Measurements from ENCODE around the gene CPHXL2. TPM values are rescaled to one million over a fixed set of nuclear protein-coding genes. Genes with fewer than 3 reads are reported as not detected.

The CPHXL2 gene
- total RNA-seq, 1 donor from 2014 or later: not detected

DNA sequence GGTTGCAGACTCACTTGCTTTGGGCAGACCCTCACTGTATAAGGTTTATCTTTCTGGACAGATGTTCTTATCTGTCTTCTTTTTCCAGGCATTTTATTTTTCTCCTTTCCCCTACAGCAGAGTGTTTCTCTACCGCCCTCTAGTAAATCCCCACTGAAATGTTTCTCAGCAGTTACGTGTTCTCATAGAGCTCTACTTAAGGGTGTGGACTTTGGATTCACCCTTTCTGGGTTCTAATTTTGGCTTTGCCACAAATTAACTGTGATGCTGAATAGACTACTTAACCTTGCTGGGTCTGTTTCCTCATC, 55.7 kb downstream of the CPHXL2 start:
- intact Hi-C loops (cut with DNase I): loop anchor here (5.0 to 10.0 kb wide), 2 partner anchors 54 to 156 kb away; partner anchors contain the start of genes GABARAPL2 and TMEM170A
- TF ChIP-seq POLR2A (IDR thresholded peaks at IDR 0.05) (no peak), POLR2AphosphoS5 (IDR thresholded peaks at IDR 0.05; ENCODE audit: insufficient read depth in 1 of 2, low read depth in 1 of 2) (no peak)
- TF ChIP-seq, protein P1, sequence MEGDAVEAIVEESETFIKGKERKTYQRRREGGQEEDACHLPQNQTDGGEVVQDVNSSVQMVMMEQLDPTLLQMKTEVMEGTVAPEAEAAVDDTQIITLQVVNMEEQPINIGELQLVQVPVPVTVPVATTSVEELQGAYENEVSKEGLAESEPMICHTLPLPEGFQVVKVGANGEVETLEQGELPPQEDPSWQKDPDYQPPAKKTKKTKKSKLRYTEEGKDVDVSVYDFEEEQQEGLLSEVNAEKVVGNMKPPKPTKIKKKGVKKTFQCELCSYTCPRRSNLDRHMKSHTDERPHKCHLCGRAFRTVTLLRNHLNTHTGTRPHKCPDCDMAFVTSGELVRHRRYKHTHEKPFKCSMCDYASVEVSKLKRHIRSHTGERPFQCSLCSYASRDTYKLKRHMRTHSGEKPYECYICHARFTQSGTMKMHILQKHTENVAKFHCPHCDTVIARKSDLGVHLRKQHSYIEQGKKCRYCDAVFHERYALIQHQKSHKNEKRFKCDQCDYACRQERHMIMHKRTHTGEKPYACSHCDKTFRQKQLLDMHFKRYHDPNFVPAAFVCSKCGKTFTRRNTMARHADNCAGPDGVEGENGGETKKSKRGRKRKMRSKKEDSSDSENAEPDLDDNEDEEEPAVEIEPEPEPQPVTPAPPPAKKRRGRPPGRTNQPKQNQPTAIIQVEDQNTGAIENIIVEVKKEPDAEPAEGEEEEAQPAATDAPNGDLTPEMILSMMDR (IDR thresholded peaks at IDR 0.05): no peak
- no peaks in the 10 kb centered on the region for H3K9me3 ChIP-seq
- no peaks in the 10 kb centered on the region for H3K27me3 ChIP-seq
- H3K4me3 ChIP-seq: no peak overlapping the region
- peaks cover 0 to 36% of the 10 kb centered on the region in 2 donors for H3K36me3 ChIP-seq
- H3K27ac ChIP-seq: no peak overlapping the region
- DNase-seq (ENCODE audit: extremely low spot score in 2 of 2): no peak
- peaks cover 22% of the 10 kb centered on the region for H3K4me1 ChIP-seq

DNA sequence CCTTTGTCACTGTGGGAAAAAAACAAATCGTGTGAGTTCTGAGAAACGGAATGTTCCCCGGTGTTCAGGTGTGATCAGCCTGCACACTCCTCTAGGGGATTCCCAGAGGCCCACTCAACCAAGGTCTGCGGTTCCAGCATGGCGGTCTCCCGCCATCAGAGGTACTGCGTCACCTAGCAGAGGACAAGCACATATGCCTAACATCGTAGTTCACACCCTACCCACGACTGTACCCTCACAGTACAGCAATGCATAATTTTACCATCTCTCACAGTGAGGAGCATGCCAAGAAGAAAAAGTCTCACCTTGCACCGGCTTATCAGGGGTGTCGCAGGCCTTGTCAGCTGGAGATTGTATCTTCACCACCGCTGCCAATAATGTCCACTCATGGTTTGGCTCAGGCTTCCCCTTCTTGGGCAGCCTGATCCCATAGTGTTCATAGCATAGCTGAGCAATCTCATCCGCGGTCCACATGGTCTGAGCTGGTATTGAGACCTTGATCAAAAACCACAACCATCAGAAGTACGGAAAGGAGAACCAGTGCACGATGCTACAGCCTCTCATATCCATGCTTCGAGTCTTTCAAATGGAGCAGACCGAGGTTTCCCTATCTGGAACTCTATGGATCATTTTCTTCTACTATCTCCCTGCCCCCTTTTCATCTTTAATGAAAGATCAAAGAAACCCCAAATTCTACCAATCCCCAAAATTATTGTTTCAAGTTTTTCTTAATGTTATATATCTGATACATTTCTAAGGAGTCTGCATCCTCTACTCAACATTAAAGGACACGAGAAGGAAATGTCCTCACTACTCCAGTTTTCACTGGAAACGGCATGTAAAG, 56.3 kb downstream of the CPHXL2 start:
- H3K36me3 ChIP-seq: peaks cover 0 to 36% of the 10 kb centered on the region in 2 donors
- no peaks in the 10 kb centered on the region for H3K27me3 ChIP-seq
- H3K4me1 ChIP-seq: peaks cover 22% of the 10 kb centered on the region
- intact Hi-C loops (cut with DNase I): loop anchor here (5.0 to 10.0 kb wide), 2 partner anchors 53 to 156 kb away; partner anchors contain the start of genes GABARAPL2 and TMEM170A
- no peaks in the 10 kb centered on the region for H3K9me3 ChIP-seq
- TF ChIP-seq, protein P1 (IDR thresholded peaks at IDR 0.05): no peak
- TF ChIP-seq POLR2AphosphoS5 (IDR thresholded peaks at IDR 0.05; ENCODE audit: insufficient read depth in 1 of 2, low read depth in 1 of 2): no peak
- no peak for TF ChIP-seq POLR2A (IDR thresholded peaks at IDR 0.05)
- no peak overlapping the region for H3K27ac ChIP-seq
- no peak for DNase-seq (ENCODE audit: extremely low spot score in 2 of 2)
- no peak overlapping the region for H3K4me3 ChIP-seq

DNA sequence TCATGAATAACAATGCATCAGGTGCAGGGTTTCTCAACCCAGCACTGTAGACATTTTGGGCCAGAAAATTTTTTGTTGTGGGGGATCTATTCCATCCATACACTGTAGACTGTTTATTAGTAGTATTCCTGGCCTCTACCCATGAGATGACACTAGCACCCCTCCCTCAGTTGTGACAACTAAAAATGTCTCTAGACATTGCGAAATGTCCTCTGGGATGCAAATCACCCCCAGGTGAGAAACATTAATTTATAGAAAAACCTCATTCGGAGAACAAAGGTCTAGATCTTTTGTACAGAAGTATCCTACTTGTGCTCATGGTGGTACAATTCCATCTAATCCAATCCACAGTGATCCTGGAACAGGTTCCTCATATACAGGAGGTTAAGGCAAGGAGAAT, 58.0 kb downstream of the CPHXL2 start:
- H3K9me3 ChIP-seq: no peaks in the 10 kb centered on the region
- TF ChIP-seq POLR2AphosphoS5 (IDR thresholded peaks at IDR 0.05; ENCODE audit: insufficient read depth in 1 of 2, low read depth in 1 of 2) (no peak), POLR2A (IDR thresholded peaks at IDR 0.05) (no peak)
- TF ChIP-seq, protein P1 (IDR thresholded peaks at IDR 0.05): no peak
- no peaks in the 10 kb centered on the region for H3K27me3 ChIP-seq
- intact Hi-C loops (cut with DNase I): no loop called here
- no peak overlapping the region for H3K4me3 ChIP-seq
- no peak overlapping the region for H3K27ac ChIP-seq
- peaks cover 22% of the 10 kb centered on the region for H3K4me1 ChIP-seq
- H3K36me3 ChIP-seq: peaks cover 0 to 42% of the 10 kb centered on the region in 2 donors
- no peak for DNase-seq (ENCODE audit: extremely low spot score in 2 of 2)

DNA sequence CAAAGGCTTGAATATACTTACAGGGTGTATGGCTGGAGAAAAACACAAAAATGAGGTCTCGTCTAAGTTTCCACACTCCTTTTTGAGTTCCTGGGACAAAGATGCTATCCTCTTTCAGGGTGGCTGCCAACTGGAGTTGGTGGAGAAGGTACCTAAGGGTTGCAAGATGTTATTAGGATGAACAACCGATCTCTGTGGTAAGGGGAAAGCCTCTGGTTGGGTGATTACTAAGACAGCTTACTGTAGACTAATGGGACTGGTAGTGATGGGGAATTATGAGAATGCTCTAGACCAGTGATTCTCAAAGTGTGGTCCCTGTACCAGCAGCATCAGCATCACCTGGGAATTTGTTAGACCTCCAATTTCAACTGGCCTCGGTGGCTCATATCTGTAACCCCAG, 59.7 kb downstream of the CPHXL2 start:
- no peak for TF ChIP-seq POLR2A (IDR thresholded peaks at IDR 0.05)
- no peak for TF ChIP-seq POLR2AphosphoS5 (IDR thresholded peaks at IDR 0.05; ENCODE audit: insufficient read depth in 1 of 2, low read depth in 1 of 2)
- TF ChIP-seq, protein P1 (IDR thresholded peaks at IDR 0.05): no peak
- Histone ChIP-seq H3K36me3 (peaks cover 0 to 54% of the 10 kb centered on the region in 2 donors), H3K4me1 (peaks cover 18% of the 10 kb centered on the region), H3K27me3 (no peaks in the 10 kb centered on the region), H3K9me3 (no peaks in the 10 kb centered on the region), H3K27ac (no peak overlapping the region), H3K4me3 (no peak overlapping the region)
- intact Hi-C loops (cut with DNase I): no loop called here
- no peak for DNase-seq (ENCODE audit: extremely low spot score in 2 of 2)

DNA sequence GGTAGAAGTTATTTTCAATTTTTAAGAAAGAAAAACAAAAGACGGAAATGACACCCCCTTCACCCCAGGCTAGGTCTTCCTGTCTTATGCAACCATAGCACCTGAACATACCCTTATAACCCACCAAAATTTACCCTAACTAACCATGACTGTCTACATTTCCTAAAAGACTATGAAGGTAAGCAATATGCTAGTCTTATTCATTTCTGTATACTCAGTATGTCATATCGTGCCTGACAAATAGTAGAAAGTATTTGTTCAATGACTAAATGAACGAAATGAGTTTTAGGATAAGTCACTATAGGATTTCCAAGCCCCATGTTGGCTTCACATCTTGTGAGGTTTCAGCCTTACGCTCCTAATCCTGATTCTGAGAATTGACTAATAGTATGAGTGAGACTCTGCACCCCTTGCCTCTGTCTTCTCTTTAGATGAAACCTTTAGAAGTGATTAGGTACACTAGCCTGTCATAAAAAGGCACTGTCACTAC, 60.2 kb downstream of the CPHXL2 start:
- Histone ChIP-seq H3K4me1 (peaks cover 12% of the 10 kb centered on the region), H3K36me3 (peaks cover 0 to 58% of the 10 kb centered on the region in 2 donors), H3K27ac (no peak overlapping the region), H3K9me3 (no peaks in the 10 kb centered on the region), H3K4me3 (no peak overlapping the region), H3K27me3 (no peaks in the 10 kb centered on the region)
- intact Hi-C loops (cut with DNase I): no loop called here
- no peak for DNase-seq (ENCODE audit: extremely low spot score in 2 of 2)
- no peak for TF ChIP-seq POLR2A (IDR thresholded peaks at IDR 0.05)
- no peak for TF ChIP-seq POLR2AphosphoS5 (IDR thresholded peaks at IDR 0.05; ENCODE audit: insufficient read depth in 1 of 2, low read depth in 1 of 2)
- TF ChIP-seq, protein P1 (IDR thresholded peaks at IDR 0.05): no peak

Data from vagina (tissue), 2 donors.